ENCODE results near the gene EPHA3.

EPHA3 gene

DNA sequence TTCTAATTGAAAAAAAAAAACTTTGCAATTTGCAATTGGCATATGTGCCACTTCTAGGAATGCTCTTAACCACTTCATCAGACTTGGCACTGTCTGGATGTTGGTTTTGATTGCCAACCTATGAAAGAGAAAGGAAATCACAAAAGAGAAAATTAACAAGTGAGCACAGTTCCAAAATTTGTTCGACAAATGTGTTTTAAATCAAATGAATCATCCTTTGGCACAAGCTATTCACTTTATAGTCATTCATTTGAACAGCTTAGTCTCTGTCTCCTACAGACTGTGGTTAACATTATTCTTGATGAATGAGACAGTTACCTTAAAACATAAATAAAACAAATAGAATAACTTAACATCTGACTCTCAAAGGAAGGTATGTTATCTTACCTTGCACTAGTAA is 265.0 kb downstream of the EPHA3 start:
- DNase-seq = no peak

DNA sequence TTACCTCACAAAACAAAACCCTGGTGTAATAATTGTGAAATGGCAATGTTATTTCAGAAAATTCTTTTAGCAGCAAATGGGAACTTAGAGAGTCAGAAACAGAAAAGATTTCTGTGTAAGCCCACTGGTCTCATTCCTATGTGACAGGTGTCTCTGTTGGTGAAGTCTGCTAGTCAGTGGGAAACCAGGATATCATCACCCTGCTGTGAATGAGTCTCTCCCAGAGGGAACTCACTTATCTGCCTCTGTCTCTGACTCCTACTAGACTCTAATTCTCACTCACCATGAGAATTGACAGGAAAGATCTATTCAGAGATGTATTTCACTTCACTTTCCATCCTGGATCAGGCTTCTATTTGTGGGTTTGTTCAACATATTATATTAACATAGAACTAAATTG is 266.0 kb downstream of the EPHA3 start:
- no peak for DNase-seq

DNA sequence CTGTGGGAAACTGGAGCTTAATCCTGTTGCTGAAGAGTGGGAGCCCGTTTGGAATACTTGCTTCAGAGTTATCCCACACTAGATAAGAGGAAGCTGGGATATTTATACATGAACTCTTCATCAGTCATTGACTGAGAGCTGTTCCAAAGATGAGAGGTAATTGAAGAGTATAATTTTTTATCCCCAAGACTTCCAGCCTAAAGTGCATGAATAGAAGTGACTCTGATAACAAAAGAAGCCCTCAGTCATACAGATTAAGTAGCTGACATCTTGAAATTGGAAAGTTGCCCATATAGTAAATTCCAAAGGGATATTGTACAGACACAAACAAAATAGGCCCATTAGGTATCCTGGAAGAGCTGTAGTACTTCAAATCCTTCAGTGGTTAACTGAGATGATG is 268.0 kb downstream of the EPHA3 start:
- no peak for DNase-seq

DNA sequence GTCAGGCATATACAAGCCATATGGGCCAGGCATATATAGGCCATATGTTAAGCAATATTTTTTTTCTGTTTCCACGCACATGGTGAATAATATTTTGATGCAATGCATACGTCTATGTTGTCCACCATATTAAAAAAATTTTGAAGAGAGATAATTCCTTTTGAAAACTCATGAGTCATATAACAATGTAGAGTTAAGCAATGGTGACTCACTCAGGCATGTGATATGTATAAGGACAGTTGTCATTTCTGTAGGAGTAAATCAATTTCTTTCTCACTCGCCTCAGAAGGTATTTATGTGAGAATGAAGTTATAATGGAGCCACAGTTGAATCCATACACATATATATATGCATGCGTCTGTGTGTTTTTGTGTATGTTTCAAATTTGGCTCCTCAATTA is 272.6 kb downstream of the EPHA3 start:
- DNase-seq = no peak

DNA sequence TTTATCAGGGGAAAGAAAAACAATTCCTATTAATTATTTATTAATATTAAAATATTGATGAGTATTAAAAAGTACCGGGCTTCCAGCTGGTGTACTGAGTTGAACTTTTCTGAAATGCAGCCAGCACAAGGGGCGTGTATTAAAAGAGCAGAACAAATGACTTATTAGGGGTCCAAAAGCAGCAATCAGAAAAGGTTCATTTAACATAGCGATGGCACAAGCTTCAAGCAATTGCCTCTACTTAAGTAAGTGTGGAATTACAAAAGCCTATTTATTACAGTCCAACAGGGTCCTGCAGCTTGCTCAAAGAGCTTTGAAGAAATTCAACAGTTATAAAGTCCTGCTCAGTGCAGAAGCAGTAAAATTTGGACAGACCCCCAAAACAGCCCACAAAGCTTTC is 285.6 kb downstream of the EPHA3 start:
- DNase-seq = no peak

DNA sequence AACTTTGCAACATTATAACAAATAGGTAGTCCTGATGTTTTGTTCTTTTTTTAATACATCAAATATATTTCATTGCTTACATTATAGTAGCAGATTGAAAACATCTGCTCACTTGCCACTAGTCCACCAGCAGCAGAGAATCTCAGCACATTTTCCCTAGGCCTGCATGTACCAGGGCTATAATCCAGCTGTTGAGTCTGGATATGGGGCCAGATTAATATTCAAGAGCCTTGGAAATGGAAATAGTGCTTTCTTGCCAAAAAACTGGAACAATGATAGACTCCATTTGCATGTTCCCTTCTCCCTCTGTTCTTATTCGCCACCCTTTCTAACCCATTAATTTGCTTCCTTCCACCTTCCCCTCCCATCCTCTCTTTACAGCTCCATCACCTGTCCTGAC is 288.0 kb downstream of the EPHA3 start:
- no peak for DNase-seq

DNA sequence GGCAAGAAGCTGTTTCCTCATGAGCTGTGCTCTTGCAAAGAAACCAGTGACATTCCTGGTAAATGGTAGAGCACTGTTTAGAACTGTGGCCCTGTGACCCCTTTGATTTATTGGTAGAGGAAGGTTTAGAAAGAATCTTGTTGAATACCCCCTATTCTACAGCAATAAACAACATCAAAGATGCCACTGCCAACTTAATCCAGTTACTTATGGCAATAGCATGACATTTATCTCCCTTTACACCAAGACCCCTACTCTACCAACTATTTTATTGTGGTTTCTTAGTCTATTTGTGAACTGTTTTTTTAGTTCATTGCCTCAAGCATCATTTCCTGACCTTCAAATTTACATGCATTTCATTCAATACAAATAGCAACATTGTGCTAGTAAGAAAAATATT is 288.6 kb downstream of the EPHA3 start:
- DNase-seq = no peak

DNA sequence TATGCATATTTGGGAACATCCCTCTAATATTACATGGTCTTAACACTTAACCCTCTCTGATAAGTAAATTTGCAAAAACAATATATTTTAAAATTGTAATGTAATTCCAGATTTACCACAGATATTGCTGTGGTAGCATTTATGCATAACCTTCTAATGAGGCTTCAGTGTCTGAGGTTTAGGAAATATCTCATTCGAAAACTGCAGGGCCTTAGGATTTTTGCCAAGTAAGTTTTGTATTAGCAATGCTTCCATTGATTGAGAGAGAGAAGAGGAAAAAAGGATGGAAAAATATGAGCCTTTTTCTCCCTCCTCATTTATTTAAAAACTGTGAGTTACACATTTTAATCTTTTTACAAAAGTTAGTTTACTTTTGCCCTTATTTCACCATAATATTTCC is 294.6 kb downstream of the EPHA3 start:
- no peak for DNase-seq

DNA sequence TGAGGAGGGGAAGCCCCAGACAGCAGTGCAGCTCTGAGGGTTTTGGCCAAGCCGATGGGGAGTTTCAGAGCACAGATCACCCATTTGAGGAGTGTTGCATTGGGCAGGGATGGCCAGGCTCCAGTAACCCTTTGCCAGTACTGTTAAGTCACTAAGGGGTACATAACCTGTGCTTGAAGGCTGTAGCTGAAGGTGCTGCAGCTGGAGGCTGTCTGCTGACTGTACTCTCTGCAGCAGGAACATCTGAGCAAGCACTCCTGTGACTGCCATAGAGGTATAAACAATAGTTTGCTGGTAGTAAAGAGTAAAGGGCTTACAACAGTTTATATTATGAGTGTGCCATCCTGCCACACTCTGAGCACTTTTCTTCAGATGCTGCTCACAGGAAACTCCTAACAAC is 297.8 kb downstream of the EPHA3 start:
- DNase-seq = no peak

DNA sequence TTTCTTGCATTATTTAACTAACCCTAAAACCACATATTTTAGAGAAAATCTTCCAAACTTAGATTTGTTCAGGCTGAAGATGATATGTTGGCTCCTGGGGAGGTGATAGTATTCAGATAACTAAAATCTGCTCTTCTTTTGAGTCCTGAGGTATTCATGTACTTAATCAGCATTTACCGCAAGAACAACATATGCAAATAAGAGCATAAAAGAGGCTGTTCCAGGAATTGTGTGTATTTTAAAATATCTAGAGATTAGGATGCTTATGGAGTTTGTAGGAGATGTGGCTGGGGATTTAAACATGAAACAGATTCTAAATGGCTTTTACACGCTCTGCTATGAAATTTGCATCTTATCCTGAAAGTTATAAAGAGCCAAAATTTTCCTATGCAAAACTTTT is 298.2 kb downstream of the EPHA3 start:
- DNase-seq = no peak

DNA sequence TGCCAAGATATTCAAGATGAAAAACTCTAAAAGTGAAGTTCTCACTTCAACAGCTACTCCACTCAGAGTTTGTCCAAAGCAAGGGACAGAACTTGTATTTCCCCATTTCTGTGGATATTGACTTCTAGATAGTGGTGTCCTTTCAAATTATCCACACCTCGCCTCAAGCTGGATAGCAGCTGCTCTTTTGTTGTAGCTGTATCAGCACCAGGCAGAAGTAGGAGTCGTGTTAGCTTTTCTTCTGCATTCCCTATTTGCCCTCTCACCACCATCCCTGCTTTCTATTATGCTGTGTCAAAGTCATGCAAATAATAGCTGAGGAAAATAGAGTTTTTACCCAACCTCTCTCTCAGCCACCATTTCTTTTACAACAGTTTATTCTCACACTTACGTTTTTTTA is 303.8 kb downstream of the EPHA3 start:
- no peak for DNase-seq

DNA sequence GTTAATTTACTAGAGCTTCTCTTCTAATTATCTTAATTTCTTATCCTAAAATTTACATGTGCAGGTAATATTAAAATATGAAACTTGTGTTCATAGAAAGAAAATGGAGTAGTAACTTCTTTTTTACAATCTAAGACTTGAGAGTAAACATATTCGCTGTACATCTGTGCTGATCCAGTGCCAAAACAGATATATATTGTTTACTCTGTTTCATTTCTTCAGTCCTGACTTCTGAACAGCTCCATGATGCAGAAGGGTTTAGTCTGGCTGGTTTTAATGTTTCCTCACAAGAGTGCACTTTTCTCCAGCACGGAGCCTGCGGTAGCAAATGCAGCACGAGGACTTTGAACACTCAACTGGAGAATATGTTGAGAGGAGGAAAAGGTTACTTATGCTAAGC is 306.8 kb downstream of the EPHA3 start:
- no peak for DNase-seq

DNA sequence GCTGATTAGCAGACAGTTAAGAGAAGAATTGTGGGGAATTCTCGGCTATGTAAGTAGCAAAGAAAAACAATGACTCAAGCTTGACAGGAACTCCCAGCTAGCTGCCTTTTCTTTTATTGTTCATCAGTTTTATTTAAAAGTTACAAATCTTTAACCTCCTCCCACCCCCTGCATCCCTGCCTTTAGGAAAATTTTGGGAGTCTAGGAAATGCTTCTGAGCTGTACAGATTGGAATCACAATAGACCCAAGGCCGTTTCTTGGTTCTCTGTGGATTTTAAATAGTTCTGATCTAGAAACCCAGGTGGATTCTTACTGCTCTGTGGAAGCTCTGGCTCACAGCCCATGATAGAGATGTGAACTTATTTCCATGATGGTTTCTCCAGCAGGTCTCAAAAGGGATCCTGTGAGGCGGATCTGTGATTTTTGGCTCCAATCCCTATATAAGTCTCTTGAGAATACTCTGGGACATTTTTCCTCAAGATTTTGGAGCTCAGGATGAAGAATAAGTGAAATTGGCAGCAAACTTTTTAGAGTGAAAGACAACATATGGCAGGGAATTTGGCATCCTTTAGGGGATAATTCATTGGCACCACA is 312.3 kb downstream of the EPHA3 start:
- DNase-seq = no peak

DNA sequence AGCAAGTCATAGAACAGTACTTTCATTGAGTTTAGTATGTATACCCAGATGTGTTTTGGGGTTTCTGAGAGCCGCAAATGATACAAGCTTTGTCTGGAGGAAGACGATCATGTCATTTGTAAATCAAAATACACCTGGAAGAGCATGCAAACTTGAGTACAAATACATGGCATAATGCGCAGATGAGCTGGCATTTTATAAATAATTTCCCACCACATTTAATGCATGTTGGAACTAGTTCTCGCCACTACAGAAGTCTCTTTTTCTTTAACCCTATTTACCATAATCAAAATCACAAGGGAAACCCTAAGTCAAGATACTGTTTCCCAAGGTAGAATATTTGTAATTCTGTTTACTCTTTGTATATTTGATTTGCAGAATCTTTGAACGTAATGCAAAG is 318.6 kb downstream of the EPHA3 start:
- DNase-seq = no peak

DNA sequence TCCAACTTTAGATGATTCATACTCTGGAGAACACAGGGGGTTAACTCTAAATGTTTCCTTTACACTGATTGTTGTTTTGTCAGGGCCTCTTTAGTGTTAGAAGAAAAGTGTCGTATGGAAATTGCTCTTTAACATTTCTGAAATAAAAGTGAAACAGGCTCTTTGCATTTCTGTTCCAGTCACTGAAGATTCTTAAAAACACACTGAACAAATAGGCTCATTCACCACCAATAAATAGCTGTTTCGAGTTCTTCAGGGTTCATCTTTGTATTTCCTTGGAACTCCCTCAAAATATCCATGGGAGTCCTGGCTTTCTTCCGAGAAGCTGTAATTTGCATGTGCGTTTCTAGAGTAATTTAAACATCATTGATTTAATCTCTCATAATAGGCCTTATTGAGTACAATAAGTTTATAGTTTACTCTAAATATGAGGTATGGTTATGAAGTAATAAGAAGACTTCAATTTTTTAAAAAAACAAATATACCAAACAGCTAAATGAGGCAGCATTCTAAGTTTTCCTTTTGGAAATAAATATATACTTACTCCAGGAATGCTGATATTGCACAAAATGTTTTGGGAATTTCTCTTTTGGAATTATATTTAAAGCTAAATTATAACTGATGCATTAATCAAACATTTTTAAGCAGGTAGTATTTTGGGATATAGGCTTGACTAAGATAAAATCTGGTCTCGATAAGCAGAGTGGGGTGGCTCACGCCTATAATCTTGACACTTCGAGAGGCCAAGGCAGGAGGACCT is 327.4 kb downstream of the EPHA3 start:
- no peak for DNase-seq

DNA sequence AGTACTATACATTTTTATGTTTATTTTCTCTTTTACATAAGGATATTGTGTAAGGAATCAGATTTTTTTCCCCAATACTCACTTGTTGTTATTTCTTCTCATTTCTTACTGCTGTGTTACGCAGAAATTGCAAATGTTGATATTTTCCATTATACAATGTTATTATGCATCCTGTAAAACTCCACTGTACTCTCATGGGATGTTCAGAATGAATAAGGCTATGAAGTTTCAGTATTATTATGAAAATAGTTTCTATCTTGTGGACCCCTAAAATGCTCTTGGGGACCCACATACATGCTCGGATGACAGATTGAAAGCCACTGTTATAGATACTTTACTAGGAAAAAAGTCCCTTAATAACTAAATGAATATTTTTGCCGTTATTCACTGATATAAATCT is 329.4 kb downstream of the EPHA3 start:
- no peak for DNase-seq

DNA sequence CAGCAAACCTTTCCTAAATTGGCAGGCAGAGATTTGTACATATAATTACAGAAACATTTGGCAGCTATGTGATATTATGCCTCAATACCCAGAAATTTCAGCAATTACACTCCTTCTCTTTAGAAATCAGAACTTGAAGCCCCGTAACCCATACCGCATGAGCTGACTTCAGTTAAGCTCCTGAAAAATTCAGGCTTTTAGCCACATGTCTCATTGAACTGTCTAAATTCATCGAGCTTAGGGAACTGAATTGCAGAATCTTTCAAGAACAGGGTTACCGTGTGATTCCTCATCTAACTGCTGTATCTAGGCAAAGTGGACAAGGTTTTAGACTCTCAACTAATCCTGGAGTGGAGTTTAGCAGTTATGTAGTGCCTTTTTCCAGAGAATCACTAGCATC is 333.0 kb downstream of the EPHA3 start:
- no peak for DNase-seq

DNA sequence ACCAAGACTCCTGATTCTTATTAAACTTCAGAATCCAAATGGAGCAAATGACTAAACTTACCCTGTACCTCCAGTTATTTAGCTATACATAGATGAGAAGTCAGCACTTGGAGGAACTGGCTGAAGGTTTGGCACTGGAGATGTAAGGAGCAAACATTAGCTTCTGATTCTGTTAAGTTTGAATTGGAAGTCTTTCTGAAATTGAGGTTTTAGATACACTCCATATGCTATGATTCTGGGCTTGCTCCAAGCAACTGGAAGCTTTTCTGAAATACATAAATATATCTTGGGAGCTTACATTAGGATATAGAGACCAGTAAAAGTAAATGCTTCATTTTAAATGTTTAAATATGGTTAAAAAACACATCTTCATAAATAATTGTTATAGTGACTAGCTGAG is 333.7 kb downstream of the EPHA3 start:
- DNase-seq = no peak

DNA sequence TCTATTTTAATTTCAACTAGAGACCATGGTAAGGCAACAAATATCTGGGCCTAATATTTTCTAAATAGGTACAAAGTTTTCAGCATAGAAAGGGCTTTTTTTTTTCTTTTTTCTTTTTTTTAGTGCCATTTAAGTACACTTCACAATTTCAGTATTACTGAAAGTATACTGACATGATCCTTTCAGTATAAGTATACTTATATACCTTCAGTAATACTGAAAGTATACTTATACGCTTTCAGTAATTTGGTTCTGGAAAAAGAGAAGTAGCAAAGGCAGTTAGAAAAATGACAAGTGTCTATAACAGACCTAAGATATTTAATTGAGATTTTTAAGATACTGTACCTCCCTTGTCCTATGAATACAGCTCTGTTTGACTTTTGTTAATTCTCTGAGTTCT is 339.2 kb downstream of the EPHA3 start:
- DNase-seq = no peak

DNA sequence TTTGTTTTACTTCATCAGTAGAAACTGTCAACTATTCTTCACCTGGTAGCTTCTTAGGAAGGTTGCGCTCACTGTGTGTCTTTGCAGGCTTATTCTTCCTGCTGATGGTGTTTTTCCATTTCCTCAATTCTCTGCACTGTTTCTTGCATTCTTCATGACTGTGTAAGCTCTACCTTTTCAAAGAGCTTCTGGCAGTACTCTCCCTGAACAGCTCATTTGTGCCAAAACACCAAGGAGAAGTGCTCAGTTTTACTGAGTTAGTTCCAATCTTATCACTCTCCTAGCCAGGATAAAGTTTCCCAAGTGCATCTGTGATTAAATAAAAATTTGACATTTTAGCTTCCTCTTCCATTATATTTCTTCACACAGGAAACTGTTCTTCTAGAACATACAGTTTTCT is 339.8 kb downstream of the EPHA3 start:
- DNase-seq = no peak

DNA sequence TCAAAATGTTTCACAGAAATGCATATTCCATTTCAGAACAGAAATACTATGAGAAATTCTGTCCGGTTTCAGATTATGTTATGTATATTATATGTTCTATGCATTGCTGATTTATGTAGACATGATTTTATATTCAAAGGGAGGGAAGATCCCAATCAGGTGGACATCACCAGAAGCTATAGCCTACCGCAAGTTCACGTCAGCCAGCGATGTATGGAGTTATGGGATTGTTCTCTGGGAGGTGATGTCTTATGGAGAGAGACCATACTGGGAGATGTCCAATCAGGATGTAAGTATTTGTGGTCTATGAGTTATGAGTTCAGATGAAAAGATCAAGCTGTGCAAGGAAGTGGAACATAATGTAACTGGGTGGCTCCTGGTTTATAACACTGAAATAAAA is 341.7 kb downstream of the EPHA3 start:
- no peak for DNase-seq

DNA sequence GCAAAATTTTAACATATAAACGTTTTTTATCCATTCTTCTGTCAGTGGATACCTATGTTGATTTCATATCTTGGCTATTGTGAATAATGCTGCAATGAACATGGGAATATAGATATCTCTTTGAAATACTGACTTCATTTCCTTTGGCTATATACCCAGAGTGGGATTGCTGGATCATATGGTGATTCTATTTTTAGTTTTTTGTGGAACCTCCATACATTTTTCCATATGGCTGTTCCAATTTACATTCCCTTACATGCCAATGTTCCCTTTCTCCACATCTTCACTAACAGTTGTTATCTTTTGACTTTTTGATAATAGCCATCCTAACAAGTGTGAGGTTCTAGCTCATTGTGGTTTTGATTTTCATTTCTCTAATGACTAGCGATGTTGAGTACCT is 344.6 kb downstream of the EPHA3 start:
- no peak for DNase-seq

DNA sequence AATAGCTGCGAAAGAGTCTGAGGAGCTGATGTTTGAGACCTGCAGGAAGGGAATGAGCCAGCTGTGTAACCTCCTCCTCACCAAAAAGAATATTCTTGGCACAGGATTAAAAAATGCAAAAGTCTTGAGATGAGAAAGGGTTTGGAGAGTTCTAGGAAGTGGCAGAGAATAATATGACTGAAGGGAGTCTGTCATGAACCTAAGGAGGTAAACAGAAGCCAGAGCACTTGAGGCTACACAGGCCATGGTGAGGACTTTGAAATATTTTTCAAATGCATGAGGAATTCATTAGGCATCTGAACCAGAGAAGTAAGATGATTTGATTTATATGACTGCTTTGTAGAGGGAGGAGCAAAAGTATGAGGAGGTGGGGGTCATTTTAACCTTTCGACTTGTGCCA is 347.8 kb downstream of the EPHA3 start:
- no peak for DNase-seq

DNA sequence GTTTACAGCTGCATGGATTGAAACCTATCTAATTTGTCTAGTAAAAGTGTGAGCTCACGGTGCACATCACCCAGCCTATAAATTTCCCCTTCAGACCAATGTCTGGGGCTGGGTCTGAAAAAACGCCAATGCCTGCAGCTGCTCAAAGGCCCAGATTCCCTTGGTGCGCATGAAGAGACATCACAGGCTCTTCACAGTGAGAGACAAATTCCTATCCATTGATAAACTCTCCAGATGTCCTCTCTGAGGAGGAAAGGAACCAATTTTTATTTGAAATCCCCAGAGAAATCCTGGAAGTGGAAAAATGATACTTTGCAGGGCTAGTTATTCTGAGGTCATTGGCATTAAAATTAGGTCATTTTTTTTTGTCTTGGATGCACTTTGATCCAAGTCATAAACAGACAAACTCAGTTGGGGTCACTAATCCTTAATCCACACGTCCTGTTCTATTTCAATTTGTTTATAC is 360.5 kb downstream of the EPHA3 start:
- DNase-seq = no peak

DNA sequence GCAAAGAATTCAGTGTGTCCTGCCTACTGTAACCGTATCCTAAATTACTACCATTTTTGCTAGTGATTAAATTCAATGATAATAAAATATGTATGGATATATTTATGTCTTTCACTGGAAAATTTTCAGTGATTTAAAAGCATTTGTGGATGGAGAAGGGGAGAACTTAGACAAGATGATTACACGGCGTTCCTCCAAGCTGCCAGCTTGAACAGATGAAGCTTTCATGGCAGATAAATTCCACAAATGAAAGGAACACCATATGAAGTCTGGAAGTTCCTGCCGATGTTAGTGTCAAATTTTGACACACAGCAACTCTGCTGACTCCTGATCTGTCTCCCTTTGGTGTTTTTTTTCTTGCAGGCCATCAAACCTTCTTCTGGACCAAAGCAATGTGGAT is 364.7 kb downstream of the EPHA3 start:
- no peak for DNase-seq
